SK-N-MC (cell line): Measurements from ENCODE around the gene FBXW7.

ENCODE experiments used
- EZH2 ChIP-seq: fragments of 200-600 bp; sonication (generic); IDR thresholded peaks from one replicate; pipeline ENCODE4 v1.6.1; 2017; ENCODE audit warnings: antibody characterized with exemption
- FOXP2 ChIP-seq: optimal IDR thresholded peaks from 2 replicates; pipeline ENCODE3; 2011; ENCODE audit warnings: mild to moderate bottlenecking, moderate library complexity; ENCODE audit not compliant: insufficient read depth; ENCODE audit errors: extremely low read length, control extremely low read depth
- POLR2AphosphoS5 ChIP-seq: IDR thresholded peaks from 2 replicates; pipeline ENCODE4 v1.6.1; 2012; ENCODE audit warnings: mild to moderate bottlenecking, low read depth, low read length, borderline replicate concordance

DNA sequence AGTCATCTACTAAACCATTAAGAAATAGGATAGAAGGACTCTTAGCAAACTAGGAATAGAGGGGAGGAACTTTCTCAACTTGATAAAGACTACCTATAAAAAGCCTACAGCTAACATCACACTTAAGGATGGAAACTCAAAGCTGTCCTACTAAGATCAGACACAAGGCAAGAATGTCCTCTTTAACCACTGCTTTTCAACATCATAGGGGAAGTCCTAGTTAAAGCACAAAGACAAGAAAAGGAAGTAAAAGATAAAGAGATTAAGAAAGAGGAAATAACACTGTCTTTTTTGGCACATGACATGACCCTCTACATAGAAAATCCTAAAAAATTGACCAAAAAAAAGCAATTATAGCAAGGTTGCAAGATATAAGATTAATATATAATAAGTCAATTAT is 136.6 kb downstream of the FBXW7 start:
- TF ChIP-seq POLR2AphosphoS5 (no peak), EZH2 (no peak), FOXP2 (no peak)
